ENCODE results near the gene EDN2. TPM values are rescaled to one million over a fixed set of nuclear protein-coding genes. Genes with fewer than 3 reads are reported as not detected.

The EDN2 gene
- total RNA-seq, 4 donors from 2014 or later: 1.2 to 13.0 (median 3.9) TPM

DNA sequence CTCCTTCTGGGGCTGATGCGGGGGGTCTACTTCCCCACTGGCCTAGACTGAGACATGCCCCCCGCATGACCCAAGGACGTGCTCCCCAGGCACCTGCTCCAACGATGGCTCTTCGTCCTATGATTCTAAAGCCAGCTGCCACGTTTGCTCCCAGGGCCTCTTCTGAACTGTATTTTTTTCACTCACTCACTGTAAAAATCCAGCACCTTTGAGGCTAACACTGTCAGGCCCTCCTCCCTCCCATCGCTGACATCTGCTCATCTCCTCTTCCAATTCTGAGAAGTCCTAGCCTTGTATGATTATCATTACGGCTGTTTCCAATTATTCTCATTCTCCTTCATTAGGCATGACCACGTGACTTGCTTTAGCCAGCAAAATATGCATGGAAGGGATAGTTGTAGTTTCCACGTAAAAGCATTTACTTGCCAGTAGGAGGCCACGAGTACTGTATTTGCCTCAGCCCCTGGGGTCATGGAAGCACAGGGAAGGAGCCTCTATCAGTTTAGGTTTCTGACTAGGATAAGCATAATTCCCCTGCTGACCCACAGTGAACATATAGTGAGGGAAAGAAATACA is 19.1 kb upstream of the EDN2 start:
- intact Hi-C loops (cut with DNase I; ENCODE audit: low total_unique reads): no loop called here
- H3K4me3 ChIP-seq (ENCODE audit: low read depth, poor library complexity, severe bottlenecking): no peak overlapping the region
- no peak for DNase-seq (ENCODE audit: low spot score in 2 of 2)
- whole genome bisulfite sequencing, 2 donors: 72 to 76% methylated on average over 11 of the region's 11 CpGs
- TF ChIP-seq POLR2A (IDR thresholded peaks at IDR 0.05): no peak
- TF ChIP-seq, protein P1, sequence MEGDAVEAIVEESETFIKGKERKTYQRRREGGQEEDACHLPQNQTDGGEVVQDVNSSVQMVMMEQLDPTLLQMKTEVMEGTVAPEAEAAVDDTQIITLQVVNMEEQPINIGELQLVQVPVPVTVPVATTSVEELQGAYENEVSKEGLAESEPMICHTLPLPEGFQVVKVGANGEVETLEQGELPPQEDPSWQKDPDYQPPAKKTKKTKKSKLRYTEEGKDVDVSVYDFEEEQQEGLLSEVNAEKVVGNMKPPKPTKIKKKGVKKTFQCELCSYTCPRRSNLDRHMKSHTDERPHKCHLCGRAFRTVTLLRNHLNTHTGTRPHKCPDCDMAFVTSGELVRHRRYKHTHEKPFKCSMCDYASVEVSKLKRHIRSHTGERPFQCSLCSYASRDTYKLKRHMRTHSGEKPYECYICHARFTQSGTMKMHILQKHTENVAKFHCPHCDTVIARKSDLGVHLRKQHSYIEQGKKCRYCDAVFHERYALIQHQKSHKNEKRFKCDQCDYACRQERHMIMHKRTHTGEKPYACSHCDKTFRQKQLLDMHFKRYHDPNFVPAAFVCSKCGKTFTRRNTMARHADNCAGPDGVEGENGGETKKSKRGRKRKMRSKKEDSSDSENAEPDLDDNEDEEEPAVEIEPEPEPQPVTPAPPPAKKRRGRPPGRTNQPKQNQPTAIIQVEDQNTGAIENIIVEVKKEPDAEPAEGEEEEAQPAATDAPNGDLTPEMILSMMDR (IDR thresholded peaks at IDR 0.05): no peak

DNA sequence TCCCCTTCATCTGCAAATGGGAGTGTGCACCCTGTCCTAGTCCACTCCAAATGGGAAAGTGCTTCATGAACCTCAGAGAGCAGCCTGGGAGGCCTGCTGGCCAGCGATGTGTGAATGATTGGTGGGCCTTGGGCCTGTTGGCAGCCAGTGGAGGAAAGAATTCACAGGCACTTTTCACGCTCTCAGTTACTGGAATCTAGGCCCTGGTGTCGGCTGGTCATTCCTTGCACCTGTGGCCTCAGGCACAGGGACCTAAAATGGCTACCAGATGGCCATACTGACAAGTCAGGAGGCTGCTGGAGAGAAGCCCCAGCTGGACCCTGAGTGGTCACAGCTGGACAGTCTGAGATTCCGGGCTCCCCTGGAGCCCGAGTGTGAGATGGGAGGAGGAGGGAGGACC is 18.4 kb upstream of the EDN2 start:
- DNase-seq (ENCODE audit: low spot score in 2 of 2): no peak
- WGBS, 2 donors: 84 to 92% methylated on average over 5 of the region's 5 CpGs
- intact Hi-C loops (cut with DNase I; ENCODE audit: low total_unique reads): no loop called here
- TF ChIP-seq, protein P1 (IDR thresholded peaks at IDR 0.05): no peak
- no peak for TF ChIP-seq POLR2A (IDR thresholded peaks at IDR 0.05)
- no peak overlapping the region for H3K4me3 ChIP-seq (ENCODE audit: low read depth, poor library complexity, severe bottlenecking)

DNA sequence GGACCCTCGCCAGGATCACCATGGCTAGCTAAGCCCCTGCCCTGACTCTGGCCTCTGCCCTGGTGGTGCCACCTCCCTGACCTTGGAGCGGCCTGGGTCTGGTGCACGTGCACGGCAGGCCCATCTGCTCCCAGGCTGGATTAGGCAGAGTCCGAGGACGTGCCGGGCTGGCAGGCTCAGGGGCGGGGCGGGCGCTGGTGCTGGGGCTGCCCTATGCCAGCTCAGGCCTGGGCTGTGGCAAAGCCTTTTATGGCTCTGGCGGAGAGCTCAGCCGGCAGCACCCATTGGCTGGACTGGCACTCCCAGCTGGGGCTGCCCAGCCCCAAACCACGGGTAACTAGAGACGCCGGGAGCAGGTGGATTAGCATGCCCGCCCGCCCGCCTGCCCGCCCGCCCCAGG is 17.1 kb upstream of the EDN2 start:
- DNase-seq (ENCODE audit: low spot score in 2 of 2): peak in 1 of 2 donors; percentile 57
- H3K4me3 ChIP-seq (ENCODE audit: low read depth, poor library complexity, severe bottlenecking): no peak overlapping the region
- TF ChIP-seq POLR2A (IDR thresholded peaks at IDR 0.05): no peak
- TF ChIP-seq, protein P1 (IDR thresholded peaks at IDR 0.05): no peak
- intact Hi-C loops (cut with DNase I; ENCODE audit: low total_unique reads): no loop called here
- WGBS, 2 donors: 51 to 58% methylated on average over 14 to 20 of the region's 20 CpGs

DNA sequence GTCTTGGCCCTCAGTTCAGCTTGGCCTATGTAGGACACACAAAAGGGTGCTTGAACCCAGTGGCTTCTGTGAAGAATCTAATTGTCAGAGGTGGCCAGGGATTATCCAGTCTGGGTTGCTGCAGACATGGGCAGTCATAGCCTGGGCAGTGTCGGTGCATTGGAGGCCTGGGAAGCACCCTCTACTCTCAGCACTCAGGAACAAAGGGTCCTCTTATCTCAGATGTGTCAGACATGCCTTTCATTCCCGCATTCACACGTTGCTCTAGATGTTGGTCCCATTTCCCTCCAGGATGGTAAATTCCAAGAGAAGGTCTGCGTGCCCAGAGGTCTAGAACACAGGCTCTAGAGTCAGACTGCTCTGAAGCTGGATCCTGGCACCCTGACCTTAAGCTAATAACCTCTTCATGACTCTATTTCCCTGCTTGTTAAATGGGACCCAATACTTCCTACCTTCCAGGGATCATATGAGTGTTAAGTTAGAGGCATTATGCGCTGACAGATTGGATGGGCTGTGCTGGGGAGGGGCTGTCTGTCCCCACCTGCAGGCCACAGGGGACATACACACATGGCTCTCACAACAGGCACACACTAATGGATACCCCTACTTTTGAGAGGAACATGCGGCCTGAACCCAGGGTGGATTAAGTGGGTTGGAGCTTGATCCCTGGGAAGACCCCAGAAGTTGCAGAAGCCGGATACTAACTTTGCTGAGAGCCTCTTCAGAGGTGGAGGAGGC is 16.5 kb upstream of the EDN2 start:
- no peak overlapping the region for H3K4me3 ChIP-seq (ENCODE audit: low read depth, poor library complexity, severe bottlenecking)
- intact Hi-C loops (cut with DNase I; ENCODE audit: low total_unique reads): no loop called here
- 72 to 75% methylated on average over 7 of the region's 7 CpGs for whole genome bisulfite sequencing, 2 donors
- no peak for DNase-seq (ENCODE audit: low spot score in 2 of 2)
- TF ChIP-seq, protein P1 (IDR thresholded peaks at IDR 0.05): no peak
- TF ChIP-seq POLR2A (IDR thresholded peaks at IDR 0.05): no peak

DNA sequence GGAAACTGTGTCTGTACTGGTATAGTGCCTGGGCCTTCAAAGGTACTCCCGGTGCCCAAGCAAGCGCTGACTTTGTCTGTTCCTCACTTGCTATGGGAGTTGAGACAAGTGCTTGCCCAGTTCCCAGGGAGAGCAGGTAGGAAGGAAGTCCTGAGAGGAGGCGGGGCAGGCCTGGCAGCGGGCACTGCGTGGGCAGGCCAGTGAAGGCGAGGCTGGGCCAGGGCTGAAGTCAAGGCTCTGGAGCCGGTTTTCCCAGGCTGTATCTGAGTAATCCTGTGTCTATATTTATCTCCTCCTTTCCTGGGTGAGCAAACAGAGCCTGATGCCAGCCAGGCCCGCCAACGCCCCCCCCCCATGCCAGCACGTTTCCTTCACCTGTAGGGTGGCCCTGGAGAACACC is 15.9 kb upstream of the EDN2 start:
- DNase-seq (ENCODE audit: low spot score in 2 of 2): peak; percentile 73 to 93

More for the DNA sequence above, 15.9 kb upstream of the EDN2 start:
- H3K4me3 ChIP-seq (ENCODE audit: low read depth, poor library complexity, severe bottlenecking): no peak overlapping the region
- WGBS, 2 donors: 49 to 58% methylated on average over 10 of the region's 10 CpGs
- TF ChIP-seq, protein P1 (IDR thresholded peaks at IDR 0.05): no peak
- no peak for TF ChIP-seq POLR2A (IDR thresholded peaks at IDR 0.05)
- intact Hi-C loops (cut with DNase I; ENCODE audit: low total_unique reads): no loop called here

Measured in lower leg skin (tissue), 4 donors.